T-helper 9 cell (primary cell): Measurements from ENCODE around the gene RPTOR.
A peak's percentile ranks its signal among the peaks of the same experiment; 100 is the strongest.
"Not testable (repeated sequence)": the region's sequence is repeated elsewhere in the genome, so short reads cannot be mapped to it uniquely, and the experiment has no call there.

Source experiments
- DNase-seq: peaks from one replicate; pipeline ENCODE4 v3.0.0-alpha.2; 2020
- total RNA-seq, 2 donors: gene quantifications; one replicate each; lab custom pipeline; 2026; lab: John Stamatoyannopoulos, UW

The RPTOR gene
- total RNA-seq = 71.2 to 91.9 reads per million in 2 donors

GRCh38 chr17:80544655-80545498, at the start of gene RPTOR:
RPTOR (plus strand) TSS chr17:80544838; CDS start chr17:80545630, 792 bp downstream.
- DNase-seq = peak; percentile 80

GRCh38 chr17:80497726-80498241, 46.9 kb upstream of the RPTOR start:
- DNase-seq = no peak

- DNase-seq = no peak
These were observed 46.3 kb upstream of the RPTOR start for GRCh38 chr17:80498242-80498919.

GRCh38 chr17:80498920-80499410, 45.7 kb upstream of the RPTOR start:
- DNase-seq = no peak

DNA sequence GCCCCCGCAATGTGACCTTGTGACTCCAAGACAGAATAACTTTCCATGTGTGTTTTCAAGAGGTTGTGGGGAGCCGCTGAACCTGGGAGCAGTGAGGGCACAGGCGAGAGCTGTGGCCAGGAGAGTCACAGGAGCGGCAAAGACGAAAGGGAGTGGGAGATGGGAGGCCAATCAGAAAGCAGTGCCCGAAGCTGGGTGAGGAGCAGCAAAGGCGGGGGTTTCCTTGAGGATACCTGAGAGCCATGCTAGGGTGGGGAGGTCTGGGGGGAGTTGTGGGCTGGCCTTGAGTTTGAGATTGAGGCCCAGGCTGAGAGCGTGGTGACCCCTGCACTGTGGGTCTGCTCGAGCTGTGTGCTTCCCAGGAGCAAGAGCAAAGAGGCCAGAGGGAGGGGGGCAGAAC, 45.1 kb upstream of the RPTOR start:
- no peak for DNase-seq

DNA sequence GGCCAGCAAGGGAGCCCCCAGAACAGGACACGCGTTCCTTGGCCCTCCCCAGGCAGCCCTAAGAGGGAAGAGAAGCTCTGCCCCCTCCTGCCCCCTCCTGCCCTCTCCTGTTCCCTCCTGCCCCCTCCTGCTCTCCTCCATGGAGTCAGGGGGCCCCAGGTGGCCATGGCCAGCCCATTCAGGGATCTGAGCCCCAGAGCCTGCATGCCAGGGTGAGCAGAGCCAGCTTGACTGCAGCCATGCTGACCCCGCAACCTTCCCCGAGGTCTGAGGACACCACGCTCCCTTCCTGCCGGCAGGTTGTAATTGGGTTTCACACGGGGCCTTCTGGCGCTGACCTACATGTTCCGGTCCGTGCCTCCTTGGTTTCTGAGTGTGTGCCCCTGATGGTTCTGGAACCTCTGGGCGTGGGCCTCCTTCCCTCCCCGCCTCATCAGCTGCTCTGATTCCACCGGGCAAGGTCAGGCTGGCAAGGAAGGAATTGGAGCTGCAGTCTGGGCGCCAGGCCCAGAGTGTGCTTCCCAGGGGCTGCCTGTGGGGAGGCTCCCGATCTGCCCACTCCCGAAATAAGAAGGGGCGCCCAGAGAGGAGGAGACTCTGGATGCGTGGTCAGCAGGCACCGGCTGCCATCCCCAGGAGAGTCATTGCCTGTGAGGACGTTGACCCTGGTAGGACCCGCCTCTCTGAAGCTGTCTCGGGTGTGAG, 44.5 kb upstream of the RPTOR start:
- no peak for DNase-seq

- DNase-seq = no peak
These were observed 42.7 kb upstream of the RPTOR start for GRCh38 chr17:80501741-80502577.

GRCh38 chr17:80502578-80502877, 42.1 kb upstream of the RPTOR start:
- no peak for DNase-seq

- DNase-seq = no peak
These were observed 41.6 kb upstream of the RPTOR start for GRCh38 chr17:80503031-80503430.

DNA sequence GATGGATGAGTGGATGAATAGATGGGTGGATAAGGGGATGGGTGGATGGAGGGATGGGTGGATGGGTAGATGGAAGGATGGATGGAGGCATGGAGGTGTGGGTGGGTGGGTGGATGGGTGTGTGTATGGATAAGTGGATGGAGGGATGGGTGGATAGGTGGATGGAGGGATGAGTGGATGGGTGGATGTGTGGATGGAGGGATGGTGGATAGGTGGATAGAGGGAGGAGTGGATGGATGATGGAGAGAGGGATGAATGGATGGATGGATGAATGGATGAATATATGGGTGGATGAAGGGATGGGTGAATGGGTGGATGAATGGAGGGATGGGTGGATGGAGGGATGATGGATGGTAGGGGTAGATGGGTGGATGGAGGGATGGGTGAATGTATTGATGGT, 40.7 kb upstream of the RPTOR start:
- DNase-seq = no peak

GRCh38 chr17:80504686-80505413, 39.8 kb upstream of the RPTOR start:
- DNase-seq = no peak

DNA sequence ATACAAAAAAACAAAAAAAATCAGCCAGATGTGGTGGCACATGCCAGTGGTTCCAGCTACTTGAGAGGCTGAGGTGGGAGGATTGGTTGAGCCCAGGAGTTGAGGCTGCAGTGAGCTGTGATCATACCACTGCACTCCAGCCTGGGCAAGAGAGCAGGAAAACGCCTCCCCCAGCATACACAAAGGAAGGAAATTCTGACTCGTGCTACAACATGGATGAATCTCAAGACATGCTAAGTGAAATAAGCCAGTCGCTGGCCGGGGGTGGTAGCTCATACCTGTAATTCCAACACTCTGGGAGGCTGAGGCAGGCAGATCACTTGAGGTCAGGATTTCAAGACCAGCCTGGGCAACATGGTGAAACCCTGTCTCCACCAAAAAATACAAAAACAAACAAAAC, 37.5 kb upstream of the RPTOR start:
- DNase-seq = not testable (repeated sequence)

DNA sequence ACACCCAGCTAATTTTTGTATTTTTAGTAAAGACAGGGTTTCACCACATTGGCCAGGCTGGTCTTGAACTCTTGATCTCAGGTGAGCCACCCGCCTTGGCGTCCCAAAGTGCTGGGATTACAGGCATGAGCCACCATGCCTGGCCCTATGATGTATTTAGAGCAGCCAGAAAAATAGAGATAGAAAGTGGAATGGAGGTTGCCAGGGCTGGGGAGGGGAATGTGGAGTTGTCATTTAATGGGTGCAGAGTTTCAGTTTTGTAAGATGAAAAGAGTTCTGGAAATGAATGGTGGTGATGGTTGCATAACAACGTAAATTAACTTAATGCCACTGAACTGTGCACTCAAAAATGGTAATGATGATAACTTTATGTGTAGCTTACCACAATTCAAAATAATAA, 36.7 kb upstream of the RPTOR start:
- DNase-seq = no peak

- DNase-seq = no peak
These were observed 35.3 kb upstream of the RPTOR start for GRCh38 chr17:80509311-80509710.

DNA sequence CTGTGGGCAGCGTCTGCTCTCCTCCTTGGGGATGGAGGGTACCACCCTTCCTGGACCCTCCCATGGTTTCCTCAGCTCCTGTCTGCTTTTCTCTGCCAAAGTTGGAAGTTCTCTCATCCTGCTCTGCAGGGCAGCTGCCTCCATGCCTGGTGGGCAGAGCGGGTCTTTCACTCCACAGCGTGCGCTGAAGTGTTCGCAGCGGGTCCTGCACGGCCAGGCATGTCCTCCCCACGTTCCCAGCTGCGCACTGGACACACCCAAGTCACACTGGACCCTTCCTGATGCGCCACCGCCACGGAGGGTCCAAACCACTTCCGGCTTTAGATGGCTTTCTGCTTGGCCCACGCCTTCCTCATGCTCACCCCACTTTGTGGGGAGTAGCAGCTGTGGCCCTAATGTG, 34.5 kb upstream of the RPTOR start:
- no peak for DNase-seq

- DNase-seq = no peak
These were observed 33.9 kb upstream of the RPTOR start for GRCh38 chr17:80510772-80511171.

GRCh38 chr17:80511222-80512180, 33.1 kb upstream of the RPTOR start:
- no peak for DNase-seq

DNA sequence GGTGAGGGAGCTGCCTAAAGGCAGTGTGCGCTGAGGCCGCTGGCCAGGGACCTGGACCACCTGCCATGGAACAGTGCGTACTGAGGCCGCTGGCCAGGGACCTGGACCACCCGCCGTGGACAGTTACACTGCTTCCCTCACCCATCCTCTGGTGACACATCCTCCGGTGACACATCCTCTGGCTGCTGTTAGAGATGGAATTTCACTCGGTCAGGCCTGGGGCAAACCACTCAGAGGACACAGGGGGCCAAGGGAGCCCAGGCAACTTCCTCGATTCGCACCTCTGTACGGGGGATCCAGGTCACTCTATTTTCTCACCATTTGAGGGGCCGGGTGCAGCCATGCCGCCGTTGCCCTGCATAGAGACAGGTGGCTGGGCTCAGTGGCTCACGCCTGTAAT, 32.4 kb upstream of the RPTOR start:
- no peak for DNase-seq

DNA sequence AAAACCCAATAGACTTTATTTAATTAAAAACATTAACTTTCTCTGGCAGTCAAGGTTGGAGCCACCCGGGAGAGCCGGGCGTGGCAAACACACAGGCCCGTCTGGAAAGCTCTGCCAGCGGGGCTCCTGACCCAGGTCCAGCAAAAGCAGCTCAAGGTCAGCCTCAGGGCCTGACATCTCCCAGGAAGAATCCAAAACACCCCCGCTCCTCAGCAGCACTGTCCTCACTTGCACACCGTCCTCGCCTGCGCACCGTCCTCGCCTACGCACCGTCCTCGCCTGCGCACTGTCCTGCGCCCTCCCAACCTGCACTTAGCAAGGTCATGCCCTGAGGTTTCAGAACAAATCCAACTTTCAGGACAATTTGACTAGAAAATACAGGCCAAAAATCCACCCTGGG, 31.4 kb upstream of the RPTOR start:
- no peak for DNase-seq

- DNase-seq = no peak
These were observed 30.7 kb upstream of the RPTOR start for GRCh38 chr17:80513892-80514291.
